ENCODE measurements around the gene GPR37.

Gene GPR37

GRCh38 chr7:124724079-124724478 lies 41.5 kb downstream of the GPR37 start:
- DNase-seq = no peak

- DNase-seq = no peak
Measured at GRCh38 chr7:124723012-124723411, 42.6 kb downstream of the GPR37 start.

- no peak for DNase-seq
Measured at GRCh38 chr7:124722292-124722691, 43.3 kb downstream of the GPR37 start.

- DNase-seq = no peak
Measured at GRCh38 chr7:124720195-124720594, 45.4 kb downstream of the GPR37 start.

- DNase-seq = no peak
Measured at GRCh38 chr7:124718032-124718766, 47.4 kb downstream of the GPR37 start.

- DNase-seq = no peak
Measured at GRCh38 chr7:124716894-124717293, 48.7 kb downstream of the GPR37 start.

GRCh38 chr7:124713086-124713485 lies 52.5 kb downstream of the GPR37 start:
- no peak for DNase-seq

- DNase-seq = no peak
Measured at GRCh38 chr7:124712017-124712416, 53.6 kb downstream of the GPR37 start.

- no peak for DNase-seq
Measured at GRCh38 chr7:124702385-124702784, 63.2 kb downstream of the GPR37 start.

- no peak for DNase-seq
Measured at GRCh38 chr7:124701955-124702354, 63.6 kb downstream of the GPR37 start.

GRCh38 chr7:124700655-124701054 lies 64.9 kb downstream of the GPR37 start:
- no peak for DNase-seq

- no peak for DNase-seq
Measured at GRCh38 chr7:124698964-124699363, 66.6 kb downstream of the GPR37 start.

- DNase-seq = no peak
Measured at GRCh38 chr7:124697746-124698145, 67.8 kb downstream of the GPR37 start.

Measured in NCI-H2227 treated with DMSO at 0.1 percent for 48 hours (cell line).